DOHH2 (cell line): Measurements from ENCODE around the gene C1QB.

ENCODE experiments used
- EZH2phosphoT487 ChIP-seq: fragments of 200-600 bp; sonication (generic); IDR thresholded peaks from 2 replicates; pipeline ENCODE4 v1.6.1; 2017; ENCODE audit warnings: borderline replicate concordance, mild to moderate bottlenecking, antibody characterized with exemption, low read length, moderate library complexity, mixed read lengths
- TF ChIP-seq, protein P1 (sequence below): fragments of 200-600 bp; sonication (generic); IDR thresholded peaks from one replicate; pipeline ENCODE4 v1.5.1; 2014; ENCODE audit warnings: antibody characterized with exemption, mild to moderate bottlenecking, low read depth, low read length; ENCODE audit not compliant: poor library complexity, severe bottlenecking

DNA sequence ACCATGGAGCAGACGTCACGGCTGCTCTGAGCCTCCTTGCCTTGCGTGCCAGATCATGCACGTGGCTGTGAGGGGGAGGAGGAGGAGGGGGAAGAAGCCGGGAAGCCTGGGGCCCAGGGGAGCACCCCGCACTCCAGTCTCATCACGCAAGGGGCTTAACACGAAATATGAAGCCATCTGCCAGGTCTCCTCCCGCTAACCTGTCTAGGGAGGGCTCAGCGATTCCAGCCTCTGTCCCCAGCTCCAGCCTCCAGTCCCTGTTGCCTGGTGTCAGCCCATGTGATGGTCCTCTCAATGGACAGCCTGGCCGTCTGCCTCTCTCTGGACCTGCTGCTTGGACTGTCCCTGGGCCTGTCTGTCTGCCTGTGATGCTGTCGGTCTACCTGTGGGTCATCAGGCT lies 39.1 kb upstream of the C1QB start:
- TF ChIP-seq, protein P1, sequence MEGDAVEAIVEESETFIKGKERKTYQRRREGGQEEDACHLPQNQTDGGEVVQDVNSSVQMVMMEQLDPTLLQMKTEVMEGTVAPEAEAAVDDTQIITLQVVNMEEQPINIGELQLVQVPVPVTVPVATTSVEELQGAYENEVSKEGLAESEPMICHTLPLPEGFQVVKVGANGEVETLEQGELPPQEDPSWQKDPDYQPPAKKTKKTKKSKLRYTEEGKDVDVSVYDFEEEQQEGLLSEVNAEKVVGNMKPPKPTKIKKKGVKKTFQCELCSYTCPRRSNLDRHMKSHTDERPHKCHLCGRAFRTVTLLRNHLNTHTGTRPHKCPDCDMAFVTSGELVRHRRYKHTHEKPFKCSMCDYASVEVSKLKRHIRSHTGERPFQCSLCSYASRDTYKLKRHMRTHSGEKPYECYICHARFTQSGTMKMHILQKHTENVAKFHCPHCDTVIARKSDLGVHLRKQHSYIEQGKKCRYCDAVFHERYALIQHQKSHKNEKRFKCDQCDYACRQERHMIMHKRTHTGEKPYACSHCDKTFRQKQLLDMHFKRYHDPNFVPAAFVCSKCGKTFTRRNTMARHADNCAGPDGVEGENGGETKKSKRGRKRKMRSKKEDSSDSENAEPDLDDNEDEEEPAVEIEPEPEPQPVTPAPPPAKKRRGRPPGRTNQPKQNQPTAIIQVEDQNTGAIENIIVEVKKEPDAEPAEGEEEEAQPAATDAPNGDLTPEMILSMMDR: no peak
- no peak for TF ChIP-seq EZH2phosphoT487
